Activated CD4-positive, alpha-beta memory T cell treated with anti-CD3 and anti-CD28 coated beads for 36 hours (primary cell): ENCODE measurements around the gene SLC14A1. TPM values are rescaled to one million over a fixed set of nuclear protein-coding genes. Genes with fewer than 3 reads are reported as not detected.

Source experiments
- CTCF ChIA-PET: fragments of 350-600 bp; sonication (Branson Sonifier 250); formaldehyde crosslinking; loops from one replicate; lab custom pipeline; 2021; ENCODE audit warnings: antibody characterized with exemption, inconsistent platforms; lab: Charles Lee
- POLR2A ChIA-PET: fragments of 350-600 bp; sonication (Branson Sonifier 250); formaldehyde crosslinking; loops from one replicate; lab custom pipeline; 2021; ENCODE audit warnings: antibody characterized with exemption; lab: Charles Lee
- DNase-seq: peaks from one replicate; pipeline ENCODE4 v3.0.0-alpha.2; 2020
- H3K27ac Mint-ChIP-seq: one replicate; pipeline ENCODE4 v1.8.0; 2021; ENCODE audit warnings: mixed read lengths
- H3K27me3 Mint-ChIP-seq: one replicate; pipeline ENCODE4 v1.8.0; 2021; ENCODE audit warnings: mixed read lengths
- H3K36me3 Mint-ChIP-seq: one replicate; pipeline ENCODE4 v1.8.0; 2021; ENCODE audit warnings: mixed read lengths
- H3K4me1 Mint-ChIP-seq: one replicate; pipeline ENCODE4 v1.8.0; 2021; ENCODE audit warnings: low read depth, mixed read lengths
- H3K4me3 Mint-ChIP-seq: one replicate; pipeline ENCODE4 v1.8.0; 2021; ENCODE audit warnings: mild to moderate bottlenecking, mixed read lengths
- H3K9me3 Mint-ChIP-seq: one replicate; pipeline ENCODE4 v1.8.0; 2021; ENCODE audit warnings: mixed read lengths
- intact Hi-C: fragments of 100-400 bp; cut with micrococcal nuclease; formaldehyde crosslinking; loops from one replicate; pipeline ENCODE4 v1.15.1; 2023
- total RNA-seq, 2 experiments: library from RNA; stranded (reverse); gene quantifications; one replicate each; pipeline ENCODE4 v1.2.3, GENCODE V29; 2021

SLC14A1 gene
- total RNA-seq, 2 experiments from 2014 or later: 0.80 to 1.1 TPM

DNA sequence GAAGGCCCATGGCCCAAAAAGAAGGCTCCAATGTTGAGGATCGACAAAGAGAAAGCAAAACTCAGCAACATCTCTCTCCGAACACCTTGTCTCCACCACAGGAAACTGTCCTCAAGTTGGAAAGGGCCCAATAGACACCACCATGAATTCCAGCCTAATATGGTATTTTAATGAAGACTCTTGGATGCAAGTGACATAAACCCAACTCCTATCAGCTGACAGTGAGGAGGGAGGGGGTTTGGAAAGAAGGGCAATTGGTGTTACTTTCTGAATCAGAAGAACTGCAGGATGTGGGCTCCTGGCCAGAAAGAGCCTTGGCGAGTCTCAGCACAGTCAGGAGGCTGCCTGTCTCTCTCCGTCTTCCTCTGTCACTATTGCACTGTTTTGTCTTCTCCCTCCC is 61.2 kb downstream of the SLC14A1 start:
- H3K4me3 Mint-ChIP-seq: no peak overlapping the region
- no peak overlapping the region for H3K27ac Mint-ChIP-seq
- peaks cover 2% of the 10 kb centered on the region for H3K27me3 Mint-ChIP-seq
- ChIA-PET CTCF (no interaction called here), POLR2A (no interaction called here)
- DNase-seq: peak; percentile 27
- H3K4me1 Mint-ChIP-seq: peaks cover 2% of the 10 kb centered on the region
- intact Hi-C loops: no loop called here
- no peaks in the 10 kb centered on the region for H3K36me3 Mint-ChIP-seq
- no peaks in the 10 kb centered on the region for H3K9me3 Mint-ChIP-seq

DNA sequence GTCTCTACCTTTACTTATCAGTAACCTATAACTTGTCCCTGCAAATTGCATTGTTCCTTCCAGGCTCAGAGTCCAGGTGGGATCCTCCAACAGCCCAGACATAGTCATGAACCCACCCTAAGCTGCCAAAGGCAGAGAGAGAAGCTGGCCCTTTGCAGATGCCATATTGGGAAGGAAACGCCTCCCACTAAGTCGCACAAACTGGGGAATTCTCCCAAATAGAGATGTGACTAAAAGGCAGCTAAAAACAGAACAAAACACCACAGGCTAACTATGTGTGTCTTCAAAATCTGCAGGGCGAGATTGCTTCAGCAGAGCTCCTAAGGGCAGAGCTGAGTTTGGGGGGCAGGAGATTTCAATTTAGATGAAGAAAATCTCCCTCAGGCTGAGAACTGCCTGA is 63.0 kb downstream of the SLC14A1 start:
- no peak overlapping the region for H3K27ac Mint-ChIP-seq
- H3K27me3 Mint-ChIP-seq: no peaks in the 10 kb centered on the region
- peaks cover 2% of the 10 kb centered on the region for H3K4me1 Mint-ChIP-seq
- intact Hi-C loops: no loop called here
- no peaks in the 10 kb centered on the region for H3K36me3 Mint-ChIP-seq
- no peak overlapping the region for H3K4me3 Mint-ChIP-seq
- DNase-seq: no peak
- ChIA-PET POLR2A (no interaction called here), CTCF (interaction anchor here (0.6 to 1.2 kb wide), 2 partner anchors 93 to 122 kb away, joined by 3 read pairs; no protein-coding TSS in a partner anchor)
- H3K9me3 Mint-ChIP-seq: peaks cover 4% of the 10 kb centered on the region

DNA sequence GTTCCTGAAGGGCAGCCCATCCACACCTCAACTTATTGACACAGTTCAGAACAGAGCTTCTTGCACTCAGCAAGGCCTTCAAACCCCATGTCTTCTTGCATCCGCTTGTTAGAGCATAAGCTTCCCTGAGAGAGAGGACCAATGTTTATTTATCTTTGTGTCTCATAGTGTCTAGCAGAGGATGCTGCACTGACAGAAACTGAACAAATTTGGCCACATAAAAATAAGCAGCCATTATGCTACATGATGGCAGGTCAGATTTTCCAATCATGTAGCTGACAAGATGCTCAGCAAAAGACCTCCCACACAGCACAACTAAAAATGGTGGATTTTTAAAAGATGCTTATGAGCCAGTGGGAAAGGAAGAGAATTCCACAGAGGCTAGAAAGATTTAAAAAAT is 63.4 kb downstream of the SLC14A1 start:
- no peak overlapping the region for H3K4me3 Mint-ChIP-seq
- POLR2A ChIA-PET: interaction anchor here (0.6 kb wide), 1 partner anchor 456 kb away, joined by 3 read pairs; no protein-coding TSS in a partner anchor

DNA sequence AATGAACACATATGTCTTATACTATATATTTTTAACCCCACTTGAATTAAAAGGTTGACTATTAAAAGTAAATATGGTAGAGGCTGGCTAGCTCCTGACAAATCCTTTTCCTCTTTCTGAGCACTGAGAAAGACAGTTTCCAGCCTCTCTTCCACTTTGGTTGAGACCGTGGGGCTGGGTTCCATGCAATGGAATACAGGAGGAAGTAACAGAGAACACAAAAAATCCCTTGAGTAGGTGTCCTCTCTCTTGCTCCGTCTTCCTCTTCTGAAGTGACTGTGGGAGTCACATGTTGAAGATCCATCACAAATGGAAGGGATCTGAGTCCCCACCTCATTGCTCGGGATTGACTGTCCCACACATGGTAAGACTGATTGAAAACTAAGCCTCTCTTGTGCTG is 64.9 kb downstream of the SLC14A1 start:
- POLR2A ChIA-PET: no interaction called here
- Mint-ChIP-seq H3K27me3 (no peaks in the 10 kb centered on the region), H3K4me1 (peaks cover 4% of the 10 kb centered on the region), H3K36me3 (no peaks in the 10 kb centered on the region), H3K4me3 (no peak overlapping the region), H3K9me3 (peaks cover 8% of the 10 kb centered on the region), H3K27ac (no peak overlapping the region)
- no peak for DNase-seq
- intact Hi-C loops: no loop called here
- CTCF ChIA-PET: no interaction called here

More for the DNA sequence above, 63.4 kb downstream of the SLC14A1 start:
- Mint-ChIP-seq H3K4me1 (peaks cover 2% of the 10 kb centered on the region), H3K27me3 (no peaks in the 10 kb centered on the region), H3K9me3 (peaks cover 5% of the 10 kb centered on the region), H3K27ac (no peak overlapping the region), H3K36me3 (no peaks in the 10 kb centered on the region)
- no peak for DNase-seq
- intact Hi-C loops: no loop called here
- CTCF ChIA-PET: interaction anchor here (1.2 kb wide), 1 partner anchor 123 kb away, joined by 3 read pairs; no protein-coding TSS in a partner anchor

DNA sequence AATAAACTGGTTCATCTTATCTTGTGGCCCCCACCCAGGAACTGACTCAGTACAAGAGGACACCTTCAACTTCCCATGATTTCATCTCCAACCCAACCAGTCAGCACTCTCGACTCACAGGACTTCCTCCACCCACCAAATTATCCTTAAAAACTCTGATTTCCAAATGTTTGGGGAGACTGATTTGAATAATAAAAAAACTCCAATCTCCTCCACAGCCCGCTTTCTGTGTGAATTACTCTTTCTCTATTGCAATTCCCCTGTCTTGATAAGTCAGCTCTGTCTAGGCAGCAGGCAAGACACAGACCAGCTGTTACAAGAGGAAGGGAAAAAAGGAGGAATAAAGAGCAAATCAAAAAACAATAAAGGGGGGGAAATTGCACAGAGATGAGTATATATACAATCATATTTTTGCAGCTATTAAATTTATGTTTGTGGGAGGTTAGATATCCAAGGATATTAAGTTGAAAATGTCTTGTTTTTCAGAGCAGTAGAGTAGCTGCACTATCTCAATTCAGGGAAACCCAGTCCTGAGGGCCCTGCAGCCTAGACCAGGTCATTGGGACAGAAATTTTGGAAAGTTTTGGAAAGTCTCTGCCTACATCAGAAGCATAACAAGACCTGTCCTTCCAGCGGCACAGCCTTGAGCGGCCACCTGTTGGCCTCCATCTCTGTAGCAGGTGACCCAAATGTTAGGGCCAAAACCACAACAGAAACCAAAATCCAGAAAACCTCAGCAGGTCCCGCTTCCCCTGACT is 68.7 kb downstream of the SLC14A1 start:
- no peaks in the 10 kb centered on the region for H3K36me3 Mint-ChIP-seq
- no peak overlapping the region for H3K4me3 Mint-ChIP-seq
- intact Hi-C loops: no loop called here
- no peaks in the 10 kb centered on the region for H3K27me3 Mint-ChIP-seq
- H3K4me1 Mint-ChIP-seq: peaks cover 2% of the 10 kb centered on the region
- H3K27ac Mint-ChIP-seq: no peak overlapping the region
- ChIA-PET POLR2A (no interaction called here), CTCF (no interaction called here)
- DNase-seq: no peak
- peaks cover 8% of the 10 kb centered on the region for H3K9me3 Mint-ChIP-seq

DNA sequence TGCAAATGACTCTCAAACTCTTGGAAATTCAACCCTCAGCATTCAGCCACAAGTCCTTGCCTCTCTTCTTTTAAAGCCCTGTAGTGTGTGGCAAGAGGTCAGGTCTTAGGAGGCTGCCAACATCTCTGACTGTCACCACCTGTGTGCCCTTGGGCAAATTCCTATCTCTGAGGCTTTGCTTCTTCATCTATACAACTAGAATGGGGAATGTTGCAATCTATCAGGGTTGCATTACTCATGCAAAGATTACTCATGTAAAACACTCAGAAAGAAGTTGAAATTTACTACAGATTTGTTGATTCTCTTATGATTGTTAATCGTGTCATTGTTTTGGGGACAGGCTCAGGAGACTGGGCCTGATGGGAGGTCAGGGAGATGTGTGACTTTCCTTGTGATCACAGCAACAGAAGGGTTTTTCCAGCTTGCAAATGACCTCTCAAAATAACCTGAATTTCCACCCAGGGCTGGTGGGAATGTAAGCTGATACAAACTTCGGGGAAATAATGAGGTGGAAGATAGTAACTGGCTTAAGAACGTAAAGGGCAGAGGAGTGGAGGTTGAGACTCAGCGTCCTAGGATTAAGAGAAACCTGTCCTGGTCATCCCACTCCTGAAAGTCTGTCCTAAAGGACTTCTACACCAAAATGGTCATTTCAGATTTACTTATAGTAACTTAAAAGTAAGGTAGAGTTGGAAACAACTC is 69.4 kb downstream of the SLC14A1 start:
- H3K4me1 Mint-ChIP-seq: peaks cover 2% of the 10 kb centered on the region
- no peak for DNase-seq
- ChIA-PET POLR2A (no interaction called here), CTCF (no interaction called here)
- H3K27ac Mint-ChIP-seq: no peak overlapping the region
- peaks cover 8% of the 10 kb centered on the region for H3K9me3 Mint-ChIP-seq
- no peaks in the 10 kb centered on the region for H3K27me3 Mint-ChIP-seq
- H3K36me3 Mint-ChIP-seq: no peaks in the 10 kb centered on the region
- no peak overlapping the region for H3K4me3 Mint-ChIP-seq
- intact Hi-C loops: no loop called here

DNA sequence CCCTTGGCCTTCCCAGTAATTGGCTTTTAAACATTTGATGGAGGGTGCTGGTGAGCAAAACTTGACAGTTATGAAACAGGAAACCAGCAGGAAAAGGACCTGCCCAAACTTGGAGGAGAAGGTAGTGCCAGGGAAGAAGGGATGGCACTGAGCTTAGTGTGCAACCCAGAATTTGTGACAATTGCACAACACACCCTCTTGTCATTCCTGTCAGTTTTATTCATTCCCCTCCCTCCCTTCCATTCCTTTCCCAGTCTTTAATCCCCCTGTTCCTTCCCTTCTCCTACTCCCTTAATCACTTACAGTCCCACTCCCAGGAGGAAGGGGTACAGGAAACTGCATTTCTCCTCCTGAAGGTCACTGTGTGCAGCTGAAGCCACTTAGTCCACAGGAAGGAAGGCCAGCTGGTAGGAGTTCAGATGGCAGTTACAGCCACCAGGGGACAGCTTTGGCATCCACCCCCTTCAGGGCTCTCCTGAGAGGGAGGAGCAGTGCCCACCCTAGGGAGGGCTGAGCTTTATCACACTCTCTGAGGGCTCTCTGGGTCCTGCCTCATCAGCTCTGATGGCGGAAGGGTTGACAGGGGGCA is 77.5 kb downstream of the SLC14A1 start:
- ChIA-PET CTCF (no interaction called here), POLR2A (no interaction called here)
- intact Hi-C loops: loop anchor here (5.0 to 10.0 kb wide), 2 partner anchors 71 to 137 kb away; no protein-coding TSS in a partner anchor
- Mint-ChIP-seq H3K4me3 (no peak overlapping the region), H3K27ac (no peak overlapping the region), H3K36me3 (peaks cover 2% of the 10 kb centered on the region), H3K27me3 (peaks cover 7% of the 10 kb centered on the region), H3K9me3 (peaks cover 11% of the 10 kb centered on the region), H3K4me1 (peaks cover 8% of the 10 kb centered on the region)
- DNase-seq: no peak

Other genes with a start within 250 kb of the SLC14A1 start
- under 1 TPM; 0.05 to 0.10 TPM for gene SLC14A2, start 108.7 kb upstream of the SLC14A1 start, total RNA-seq
- gene SIGLEC15, start 101.5 kb downstream of the SLC14A1 start, total RNA-seq: not detected
- gene EPG5, start 243.1 kb downstream of the SLC14A1 start, total RNA-seq: 10 to 100 TPM; 18.8 to 21.4 TPM